Measurements from ENCODE around the gene PRKRIP1.
"Not testable (repeated sequence)": the region's sequence is repeated elsewhere in the genome, so short reads cannot be mapped to it uniquely, and the experiment has no call there.

Gene PRKRIP1

DNA sequence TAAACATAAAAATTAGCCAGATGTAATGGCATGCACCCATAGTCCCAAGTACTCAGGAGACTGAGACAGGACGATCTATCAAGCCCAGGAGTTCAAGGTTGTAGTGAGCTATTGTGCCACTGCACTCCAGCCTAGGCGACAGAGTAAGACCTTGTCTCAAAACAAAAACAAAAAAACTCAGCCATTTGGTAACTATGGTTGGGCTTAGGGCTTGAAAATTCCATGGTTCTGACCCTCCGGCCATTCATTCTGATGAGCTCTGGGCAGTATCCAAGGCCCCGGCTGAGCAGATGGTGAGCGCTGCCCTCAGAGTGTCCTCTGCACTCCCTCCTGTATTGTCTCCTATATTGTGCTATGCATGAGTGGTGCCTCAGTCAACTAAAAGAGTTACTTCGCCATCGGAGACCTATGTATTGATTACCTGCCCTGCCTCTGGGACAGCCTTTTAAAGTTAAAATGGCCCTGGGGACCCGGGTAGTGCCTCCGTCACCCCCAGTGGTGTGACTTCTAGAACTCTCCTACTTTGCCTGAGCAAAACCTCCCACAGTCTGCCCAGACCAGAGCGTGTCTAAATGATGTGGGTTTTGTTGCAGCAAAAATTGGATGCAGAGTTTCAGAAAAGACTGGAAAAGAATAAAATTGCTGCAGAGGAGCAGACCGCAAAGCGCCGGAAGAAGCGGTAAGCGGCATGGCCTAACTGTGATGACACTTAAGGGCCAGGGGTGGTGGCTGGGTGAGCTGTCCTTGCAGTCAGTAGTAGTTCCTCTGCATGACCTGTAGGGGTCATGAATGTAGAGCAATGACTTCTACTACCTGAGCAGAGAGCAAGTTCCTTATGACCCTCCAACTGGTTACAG, 8.1 kb downstream of the PRKRIP1 start:
- peak; percentile 61 for DNase-seq

DNA sequence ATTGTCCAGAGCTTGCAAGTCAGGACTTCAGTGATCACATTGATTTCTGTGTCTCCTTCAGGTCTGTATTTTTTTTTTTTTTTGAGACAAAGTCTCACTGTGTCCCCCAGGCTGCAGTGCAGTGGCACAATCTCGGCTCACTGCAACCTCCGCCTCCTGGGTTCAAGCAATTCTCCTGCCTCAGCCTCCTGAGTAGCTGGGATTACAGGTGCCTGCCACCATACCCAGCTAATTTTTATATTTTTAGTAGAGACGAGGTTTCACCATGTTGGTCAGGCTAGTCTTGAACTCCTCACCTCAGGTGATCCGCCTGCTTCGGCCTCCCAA, 8.7 kb downstream of the PRKRIP1 start:
- DNase-seq, result not testable (repeated sequence)

DNA sequence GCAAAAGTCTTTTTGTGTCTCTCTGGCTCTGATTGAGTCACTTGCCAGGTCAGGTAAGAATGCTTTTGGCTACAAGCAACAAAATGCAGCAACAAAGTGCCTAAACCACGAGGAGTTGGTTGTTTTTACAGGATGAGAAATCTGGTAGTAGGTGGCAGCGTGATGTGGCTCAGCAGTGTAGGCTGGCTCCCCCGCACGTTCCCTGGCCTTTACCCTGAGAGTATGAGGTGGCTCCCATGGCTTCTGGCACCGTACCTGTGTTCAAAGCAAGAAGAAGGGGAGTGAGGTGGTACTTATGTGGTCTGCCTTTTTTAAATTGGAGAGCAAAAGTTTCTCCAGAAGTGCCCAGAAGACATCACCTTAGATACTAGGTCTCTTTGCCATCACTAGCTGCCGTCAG, 11.7 kb downstream of the PRKRIP1 start:
- no peak for DNase-seq

DNA sequence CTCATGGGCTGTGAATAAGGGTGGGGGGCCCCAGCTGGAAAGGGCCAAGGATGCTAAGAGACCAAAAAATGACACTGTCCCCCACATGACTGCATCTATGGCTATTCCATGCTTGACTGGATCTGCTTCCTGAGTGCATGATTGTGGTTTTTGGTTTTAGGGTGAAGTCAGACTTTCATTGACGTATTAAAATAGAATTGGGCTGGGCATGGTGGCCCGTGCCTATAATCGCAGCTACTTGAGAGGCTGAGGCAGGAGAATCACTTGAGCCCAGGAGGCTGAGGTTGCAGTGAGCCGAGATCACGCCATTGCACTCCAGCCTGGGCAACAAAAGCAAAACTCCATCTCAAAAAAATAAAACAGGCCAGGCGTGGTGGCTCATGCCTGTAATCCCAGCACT, 12.4 kb downstream of the PRKRIP1 start:
- DNase-seq, result not testable (repeated sequence)

DNA sequence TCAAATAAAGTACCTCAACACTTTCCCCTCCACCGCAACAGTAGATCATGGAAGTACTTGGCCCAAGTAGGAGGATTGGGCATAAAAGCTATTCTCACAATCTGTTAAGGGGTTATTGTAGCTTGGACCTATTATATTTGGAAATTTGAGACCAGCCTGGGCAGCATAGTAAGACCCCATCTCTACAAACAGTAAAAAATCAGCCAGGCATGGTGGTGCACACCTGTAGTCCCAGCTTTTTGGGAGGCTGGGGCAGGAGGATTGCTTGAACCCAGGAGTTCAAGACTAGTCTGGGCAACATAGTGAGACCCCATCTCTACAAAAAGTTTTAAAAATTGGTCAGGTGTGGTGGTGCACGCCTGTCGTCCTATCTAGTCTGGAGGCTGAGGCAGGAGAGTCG, 13.2 kb downstream of the PRKRIP1 start:
- no peak for DNase-seq

DNA sequence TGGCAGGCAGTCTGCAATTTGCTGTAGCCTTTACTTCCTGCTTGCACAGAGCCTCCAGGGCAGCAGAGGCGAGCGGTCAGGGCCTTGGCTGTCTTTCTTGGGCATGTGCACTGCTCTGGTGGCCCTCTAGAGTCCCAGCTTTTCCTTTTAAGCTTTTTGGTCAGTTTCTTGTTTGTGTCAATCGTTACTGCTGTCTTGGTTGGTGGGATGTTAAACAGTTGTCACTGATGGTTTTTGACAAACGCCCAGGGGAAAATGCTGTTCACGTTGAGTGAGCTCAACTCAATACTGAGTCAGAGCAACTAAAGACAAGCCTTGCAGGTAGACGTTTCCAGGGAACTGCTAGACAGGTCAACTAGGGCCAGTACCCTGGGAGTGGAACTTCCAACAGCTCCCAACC, 14.0 kb downstream of the PRKRIP1 start:
- DNase-seq, result no peak

DNA sequence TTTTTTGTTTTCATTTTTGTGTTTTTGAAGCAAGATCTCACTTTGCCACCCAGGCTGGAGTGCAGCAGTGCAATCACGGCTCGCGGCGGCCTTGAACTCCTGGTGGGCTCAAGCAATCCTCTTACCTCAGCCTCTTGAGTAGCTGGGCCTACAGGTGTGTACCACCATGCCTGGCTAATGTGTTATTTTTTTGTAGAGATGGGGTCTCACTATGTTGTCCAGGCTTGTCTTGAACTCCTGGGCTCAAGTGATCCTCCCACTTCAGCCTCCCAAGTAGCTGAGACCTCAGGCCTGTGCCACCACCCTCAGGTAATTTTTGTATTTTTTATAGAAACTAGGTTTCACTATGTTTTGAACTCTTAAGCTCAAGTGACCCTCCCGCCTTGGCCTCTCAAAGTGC, 14.8 kb downstream of the PRKRIP1 start:
- no peak for DNase-seq

DNA sequence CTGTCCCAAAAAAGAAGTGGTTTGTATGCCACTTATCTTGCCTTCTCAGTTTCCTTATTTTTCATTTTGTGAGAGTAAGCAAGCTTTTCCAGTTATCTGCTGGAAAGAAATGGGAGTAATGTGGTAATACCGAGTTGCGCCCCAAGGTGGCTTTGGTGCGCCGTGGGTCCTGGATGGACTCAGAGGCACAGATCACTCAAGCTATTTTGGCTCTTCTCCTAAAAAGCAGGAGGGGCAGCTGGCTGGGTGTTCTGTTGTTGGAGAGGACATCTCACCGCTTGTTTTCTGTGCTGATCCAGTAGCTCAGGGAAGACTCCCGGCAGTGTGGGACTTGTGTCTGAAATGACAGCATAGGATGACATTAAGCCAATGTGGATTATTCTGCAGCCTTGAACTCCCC, 16.4 kb downstream of the PRKRIP1 start:
- DNase-seq, result peak; percentile 48

DNA sequence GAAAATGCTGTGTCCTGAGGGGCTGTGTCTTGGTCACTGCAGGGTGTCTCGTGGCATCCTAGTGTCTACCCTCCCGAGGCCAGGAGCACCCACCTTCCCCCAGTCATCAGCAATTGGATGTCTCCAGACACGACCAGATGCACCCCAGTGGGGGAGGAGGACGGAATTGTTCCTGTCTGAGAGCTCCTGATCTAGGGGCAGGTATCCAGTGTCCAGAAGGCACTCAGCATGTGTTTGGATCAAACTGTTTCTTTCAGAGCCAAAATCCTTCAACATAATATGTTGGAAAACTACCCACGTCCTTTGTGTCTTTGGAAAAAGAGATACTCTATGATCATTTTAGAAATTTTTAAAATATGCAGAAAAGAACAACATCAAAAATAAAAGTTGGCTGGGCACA, 16.9 kb downstream of the PRKRIP1 start:
- DNase-seq, result no peak

DNA sequence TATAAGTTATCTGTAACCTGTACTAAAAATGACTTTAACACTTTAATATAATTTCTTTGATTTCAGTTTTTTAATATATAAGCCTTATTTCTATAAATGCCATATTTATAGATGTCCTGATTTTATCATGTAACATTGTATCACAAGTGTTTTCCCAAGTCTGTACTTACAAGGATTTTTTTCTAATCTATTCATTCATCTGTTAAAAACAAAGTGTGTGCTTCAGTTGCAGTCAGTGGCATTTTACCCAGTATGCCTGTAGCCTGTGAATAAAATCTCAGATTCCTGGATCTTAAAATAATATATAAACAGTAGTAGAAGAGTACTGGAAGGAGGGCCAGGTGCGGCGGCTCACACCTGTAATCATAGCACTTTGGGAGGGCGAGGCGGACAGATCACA, 17.4 kb downstream of the PRKRIP1 start:
- no peak for DNase-seq

DNA sequence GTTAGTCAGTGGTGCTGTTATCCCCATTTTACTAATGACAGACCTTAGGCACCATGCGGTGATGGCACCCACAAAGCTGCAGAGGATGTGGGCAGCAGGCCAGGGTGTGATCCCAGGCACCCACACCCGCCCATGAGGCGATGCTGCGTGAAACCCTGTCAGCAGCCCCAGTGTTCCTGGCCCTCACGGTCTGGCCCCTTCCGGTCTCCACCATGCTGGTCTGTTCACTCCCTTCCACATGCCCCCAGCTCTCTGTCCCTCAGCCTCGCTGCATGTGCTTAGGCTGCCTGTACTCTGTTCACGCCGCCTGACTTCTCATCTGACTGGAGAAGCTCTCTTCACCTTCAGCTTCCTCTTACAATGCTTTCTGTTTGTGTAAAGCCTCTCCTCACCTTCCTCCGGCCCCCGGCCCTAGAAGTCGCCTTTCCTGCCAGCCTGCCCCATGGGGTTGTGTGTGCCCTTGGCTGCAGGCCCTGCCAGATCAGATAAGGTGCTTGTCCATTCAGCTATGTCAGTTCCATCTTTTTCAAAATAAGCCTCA, 19.6 kb downstream of the PRKRIP1 start:
- DNase-seq, result peak; percentile 80

DNA sequence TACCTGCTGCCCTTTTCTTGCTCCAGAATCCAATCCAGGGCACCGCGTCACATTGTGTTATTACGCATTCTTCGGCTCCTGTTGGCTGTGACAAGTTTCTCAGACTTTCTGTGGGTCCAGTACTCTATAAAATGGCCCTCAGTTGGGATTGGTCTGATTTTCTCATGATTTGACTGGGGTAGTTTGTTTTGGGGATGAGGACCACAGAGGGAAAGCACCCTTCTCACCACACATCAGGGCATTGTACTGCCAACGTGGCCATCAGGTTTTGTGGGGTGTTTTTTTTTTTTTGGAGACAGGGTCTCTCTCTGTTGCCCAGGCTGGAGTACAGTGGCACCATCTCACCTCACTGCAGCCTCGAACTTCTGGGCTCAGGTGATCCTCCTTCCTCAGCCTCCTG, 20.2 kb downstream of the PRKRIP1 start:
- no peak for DNase-seq

DNA sequence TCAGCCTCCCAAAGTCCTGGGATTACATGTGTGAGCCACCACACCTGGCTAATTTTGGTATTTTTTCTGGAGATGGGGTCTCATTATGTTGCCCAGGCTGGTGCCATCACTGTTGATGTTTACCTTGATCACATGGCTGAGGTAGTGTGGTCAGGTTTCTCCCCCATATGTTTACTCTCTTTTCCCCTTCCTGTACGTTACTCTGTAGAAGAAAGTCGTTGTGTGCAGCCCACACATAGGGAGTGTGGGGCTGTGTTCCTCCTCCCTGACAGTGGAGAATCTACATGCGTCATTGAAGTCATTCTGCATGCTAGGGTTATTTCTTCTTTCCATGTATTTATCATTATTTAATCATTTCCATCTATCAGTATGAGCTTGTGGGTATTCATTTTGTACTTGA, 20.9 kb downstream of the PRKRIP1 start:
- no peak for DNase-seq

DNA sequence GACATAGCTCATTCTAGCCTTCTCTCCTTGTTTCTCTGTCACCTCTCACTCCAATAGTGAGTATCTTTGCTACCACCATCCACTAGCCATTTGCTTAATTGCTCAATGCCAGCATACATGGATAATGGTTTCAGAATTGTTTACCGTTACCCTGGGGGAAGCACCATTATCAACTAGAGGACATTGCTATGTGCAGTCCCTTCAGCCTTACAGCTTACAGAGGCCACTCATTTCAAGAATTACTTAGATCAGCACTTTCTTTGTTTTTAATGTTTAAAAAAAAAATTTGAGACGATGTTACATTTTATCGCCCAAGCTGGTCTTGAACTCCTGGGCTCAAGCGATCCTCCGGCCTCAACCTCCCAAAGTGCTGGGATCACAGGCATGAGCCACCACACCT, 22.4 kb downstream of the PRKRIP1 start:
- no peak for DNase-seq

DNA sequence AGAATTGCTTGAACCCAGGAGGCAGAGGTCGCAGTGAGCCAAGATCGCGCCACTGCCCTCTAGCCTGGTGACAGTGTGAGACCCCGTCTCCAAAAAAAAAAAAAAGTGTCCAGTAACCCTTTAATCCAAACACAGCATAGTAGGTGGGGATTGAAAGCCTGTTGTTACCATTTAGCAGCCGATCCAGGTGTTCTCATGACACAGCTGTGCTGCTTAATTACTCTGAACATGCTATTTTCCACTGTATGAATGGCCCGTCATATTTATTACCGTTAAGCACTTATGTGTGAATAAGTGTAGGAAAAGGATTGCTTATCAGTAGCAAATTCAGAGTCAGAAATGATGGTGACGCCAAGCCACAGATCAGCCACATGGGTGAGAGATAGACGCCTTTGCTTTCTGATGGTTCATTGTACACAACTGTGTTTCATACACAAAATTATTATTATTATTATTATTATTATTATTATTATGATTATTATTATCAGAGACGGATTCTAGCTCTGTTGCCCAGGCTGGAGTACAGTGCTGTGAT, 25.6 kb downstream of the PRKRIP1 start:
- DNase-seq, result no peak

DNA sequence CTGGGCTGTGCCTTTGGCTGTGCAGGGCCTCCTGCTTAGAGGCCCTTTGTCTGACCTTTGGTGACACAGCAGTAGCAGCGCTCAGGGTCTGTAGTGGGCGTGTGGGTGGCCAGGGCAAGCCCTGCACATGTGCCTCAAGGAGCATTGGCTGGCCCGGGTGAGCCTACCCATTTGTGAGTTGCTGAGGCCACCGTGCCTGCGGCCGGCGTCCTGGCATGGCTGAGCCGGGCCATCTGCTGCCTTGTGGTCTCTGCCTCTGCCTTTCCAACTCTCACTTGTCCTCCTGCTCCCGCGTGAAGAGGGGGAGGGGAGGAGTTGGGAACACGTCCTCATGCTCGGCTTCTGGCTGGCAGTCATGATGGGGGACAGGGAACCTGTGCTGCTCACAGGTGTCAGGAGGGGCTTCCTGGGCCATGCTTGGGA, 28.0 kb downstream of the PRKRIP1 start:
- DNase-seq, result no peak

DNA sequence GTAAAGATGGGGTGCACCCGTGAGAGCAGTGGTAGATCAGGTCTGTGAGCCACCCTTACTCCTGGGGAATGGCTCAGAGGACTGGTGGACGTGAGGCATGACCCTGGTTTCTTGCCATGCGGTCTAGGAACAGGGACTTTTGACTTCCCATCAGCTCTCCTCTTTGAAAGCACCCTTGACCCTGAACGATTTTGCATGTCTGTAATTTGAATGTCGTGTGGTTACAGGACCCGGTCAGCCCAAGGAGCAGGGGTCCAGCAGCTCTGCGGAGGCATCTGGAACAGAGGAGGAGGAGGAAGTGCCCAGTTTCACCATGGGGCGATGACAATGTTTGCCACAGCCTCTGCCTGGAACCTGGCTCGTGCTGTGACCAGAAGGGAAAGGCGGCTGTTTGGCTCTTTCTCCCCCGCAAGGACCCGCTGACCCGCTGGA, 28.6 kb downstream of the PRKRIP1 start:
- no peak for DNase-seq

DNA sequence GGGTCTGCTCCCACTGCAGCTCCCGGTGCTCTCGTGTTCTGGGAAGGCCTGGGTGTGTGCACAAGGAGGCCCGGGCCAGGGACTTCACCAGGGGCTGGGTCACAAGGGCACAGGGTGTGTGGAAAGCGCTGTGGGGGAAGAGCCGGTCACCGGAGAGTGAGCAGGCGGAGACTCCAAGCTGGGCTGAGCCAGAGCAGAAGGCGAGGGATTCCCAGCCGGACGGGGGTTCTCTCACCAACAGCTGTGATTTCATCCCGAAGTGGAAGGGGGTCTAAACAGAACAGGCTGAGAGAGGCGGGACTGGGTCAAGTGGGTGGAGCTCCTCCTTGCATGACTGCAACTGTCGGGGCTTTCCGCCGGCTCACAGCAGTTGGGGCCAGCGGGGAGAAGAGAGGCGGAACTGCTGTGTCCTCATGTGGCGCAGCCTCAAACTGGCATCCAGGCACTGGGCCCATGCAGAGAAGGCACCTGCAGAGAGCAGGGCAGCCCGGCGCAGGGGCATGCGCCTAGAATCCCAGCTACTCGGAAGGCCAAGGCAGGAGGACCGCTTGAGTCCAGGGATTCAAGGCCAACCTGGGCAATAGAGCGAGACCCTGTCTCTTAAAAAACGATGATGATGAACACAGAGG, 29.6 kb downstream of the PRKRIP1 start:
- peak; percentile 87 for DNase-seq

DNA sequence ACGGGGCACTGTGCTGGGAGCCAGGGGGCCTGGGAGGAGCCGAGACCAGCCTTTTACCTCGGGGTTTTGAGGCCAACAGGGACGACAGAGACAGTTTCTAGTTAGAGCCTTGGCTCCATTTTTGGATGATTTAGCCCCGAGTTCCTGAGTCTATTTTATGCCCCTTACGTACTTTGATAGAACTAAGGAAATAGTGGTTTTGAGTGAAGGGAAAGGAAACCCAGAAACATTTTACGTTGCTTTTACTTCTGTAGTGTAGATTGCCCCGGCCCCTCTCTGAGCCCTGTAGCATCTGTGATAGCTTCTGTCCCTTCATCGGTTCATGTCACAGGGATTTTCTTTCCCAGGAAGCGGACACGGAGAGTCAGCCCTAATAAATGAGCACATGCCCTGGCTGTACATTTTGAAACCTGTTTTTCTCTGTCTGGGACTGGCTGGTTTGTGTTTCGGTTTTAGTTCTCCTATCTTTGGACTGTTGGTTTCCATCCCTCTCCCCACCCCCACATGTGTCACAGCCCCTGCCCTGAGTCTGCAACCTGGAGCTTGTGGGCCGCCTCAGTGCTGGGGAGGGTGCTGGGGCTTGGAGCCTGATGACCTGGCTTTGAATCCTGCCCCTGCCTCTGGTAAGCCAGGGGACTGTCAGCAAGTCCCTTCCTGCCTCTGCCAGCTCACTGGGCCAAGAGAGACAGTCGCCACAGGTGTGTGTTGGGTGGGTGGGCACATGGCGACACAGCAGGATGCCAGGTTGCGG, 30.3 kb downstream of the PRKRIP1 start:
- DNase-seq, result peak; percentile 87

DNA sequence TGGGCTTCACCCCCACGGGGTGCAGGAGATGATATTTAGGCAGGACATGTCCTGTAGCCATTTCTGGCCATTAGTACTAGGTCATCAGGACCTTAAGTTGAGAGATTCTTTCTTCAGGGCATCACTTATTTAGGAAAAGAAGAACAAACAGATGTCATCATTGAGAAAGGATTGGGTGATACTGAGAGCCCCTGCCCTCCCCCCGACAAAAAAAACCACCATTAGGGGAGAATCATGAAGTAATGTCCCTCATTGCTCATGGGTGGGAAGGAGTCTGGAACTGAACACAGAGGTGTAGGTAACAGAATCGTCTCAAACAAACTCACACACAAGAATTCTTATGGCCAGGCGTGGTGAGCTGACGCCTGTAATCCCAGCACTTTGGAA, 30.8 kb downstream of the PRKRIP1 start:
- no peak for DNase-seq

DNA sequence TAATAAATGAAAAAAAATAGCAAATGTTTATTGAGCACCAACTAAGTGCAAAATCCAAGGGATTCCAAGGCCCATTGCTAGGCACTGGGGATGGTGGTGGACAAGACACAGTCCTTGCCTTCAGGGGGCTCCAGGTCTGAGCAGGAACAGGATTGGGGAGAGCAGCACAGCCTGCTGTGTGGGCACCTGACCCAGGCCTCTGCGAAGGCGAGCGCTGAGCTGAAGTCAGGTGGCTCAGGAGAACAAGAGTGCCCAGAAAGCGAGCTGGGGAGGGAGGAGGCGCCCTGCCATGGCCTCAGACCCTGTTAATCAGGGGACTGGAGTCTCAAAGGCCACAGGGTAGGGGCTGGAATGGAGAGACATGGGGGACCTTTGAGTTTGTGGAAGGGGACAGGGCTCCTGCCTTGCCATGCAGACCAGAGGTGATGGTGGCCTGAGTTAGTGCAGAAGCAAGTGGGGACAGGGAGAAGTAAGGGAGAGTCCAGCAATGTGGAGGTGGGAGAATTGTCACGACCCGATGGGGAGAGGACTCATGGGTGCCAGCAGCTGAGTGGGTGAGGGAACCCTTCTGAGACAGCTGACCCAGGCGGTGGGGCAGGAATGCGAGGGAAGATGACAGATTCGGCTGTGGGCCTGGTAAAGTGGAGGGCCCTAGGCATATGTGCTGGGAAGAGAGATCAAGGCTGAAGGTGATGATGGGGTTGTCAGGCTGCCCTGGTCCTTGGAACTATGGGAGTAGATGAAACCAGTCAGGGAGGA, 33.2 kb downstream of the PRKRIP1 start:
- DNase-seq, result no peak

DNA sequence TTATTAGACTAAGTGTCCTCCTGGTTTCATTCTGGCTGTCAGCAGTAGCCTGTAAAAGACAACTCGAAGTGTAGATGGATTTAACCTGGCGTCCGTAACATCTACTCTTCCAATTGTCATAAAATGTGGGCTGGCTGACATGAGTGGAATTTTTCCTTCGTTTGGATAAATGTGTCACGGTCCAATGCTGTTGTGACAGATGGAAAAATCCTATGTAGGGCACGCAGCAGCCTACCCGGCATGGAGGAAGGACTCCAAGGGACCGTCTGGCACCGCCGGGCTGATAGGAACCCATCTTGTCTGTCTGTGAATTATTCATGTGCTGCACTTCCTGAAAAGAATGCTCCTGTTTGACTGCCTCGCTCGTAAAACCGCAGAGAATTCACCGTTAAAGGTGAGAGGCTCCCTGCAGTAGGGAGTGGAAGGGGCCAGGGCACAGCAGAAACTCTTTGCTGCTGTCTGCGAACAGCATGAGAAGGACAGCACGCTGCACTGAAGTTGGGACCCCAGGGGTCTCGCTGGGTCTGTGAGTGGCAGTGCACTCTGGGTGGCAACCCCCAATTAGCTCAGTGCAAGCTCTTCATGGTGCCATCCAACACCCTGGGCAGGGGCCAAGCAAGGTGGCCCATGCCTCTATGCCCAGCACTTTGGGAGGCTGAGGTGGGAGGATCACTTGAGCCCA, 35.6 kb downstream of the PRKRIP1 start:
- peak; percentile 60 for DNase-seq

All from stimulated activated CD4-positive, alpha-beta T cell treated with anti-CD3 and anti-CD28 coated beads, Interleukin-15, amount 100 ng/mL, for 24 hours (primary cell).